Measurements from ENCODE around the gene RNU4-1. TPM values are rescaled to one million over a fixed set of nuclear protein-coding genes. Genes with fewer than 3 reads are reported as not detected.

The RNU4-1 gene
- polyA plus RNA-seq, 1 donor from 2014 or later: not detected

DNA sequence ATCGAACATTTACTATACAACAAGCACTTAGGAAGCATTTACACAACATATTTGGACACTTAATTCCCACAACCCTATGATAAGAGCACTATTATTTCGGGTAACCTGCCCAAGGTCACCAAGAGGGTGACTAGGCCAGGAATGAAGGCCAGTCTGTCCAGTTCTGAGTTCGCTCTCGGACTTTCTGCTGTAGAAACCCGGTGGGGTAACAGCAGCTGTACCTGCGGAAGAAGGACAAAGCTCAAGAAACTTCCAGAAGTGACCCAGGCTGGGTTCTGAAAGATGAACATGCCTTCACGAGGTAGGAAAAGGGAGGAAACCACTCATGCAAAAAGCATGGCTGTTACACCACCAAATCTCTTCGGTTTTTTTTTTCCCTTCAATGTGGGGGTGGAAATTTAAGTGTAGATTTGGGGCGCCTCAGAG, 23.8 kb upstream of the RNU4-1 start:
- Histone ChIP-seq H3K9ac (ENCODE audit: low read length) (peak overlapping the region; percentile 79), H3K36me3 (ENCODE audit: insufficient read depth, low read length) (no peaks in the 10 kb centered on the region), H4K20me1 (ENCODE audit: insufficient read depth) (no peaks in the 10 kb centered on the region), H3K27me3 (ENCODE audit: insufficient read depth, low read depth, low read length) (no peaks in the 10 kb centered on the region), H2AFZ (ENCODE audit: low read depth, low read length) (peak overlapping the region; percentile 48), H3K4me3 (ENCODE audit: low read length) (peak overlapping the region; percentile 66), H3K27ac (ENCODE audit: low read length) (peak overlapping the region; percentile 85), H3F3A (ENCODE audit: insufficient read depth, low read length, poor library complexity, severe bottlenecking) (no peaks in the 10 kb centered on the region), H3K79me2 (replicated peaks; ENCODE audit: insufficient read depth, low read length) (no peaks in the 10 kb centered on the region), H3K9me3 (ENCODE audit: low read length) (no peaks in the 10 kb centered on the region), H3K4me2 (ENCODE audit: low read length) (peak overlapping the region; percentile 72), H3K9me2 (ENCODE audit: insufficient read depth, low read length) (no peaks in the 10 kb centered on the region)
- TF ChIP-seq TAF1 (IDR thresholded peaks at IDR 0.05; ENCODE audit: low read depth): no peak
- no peak for TF ChIP-seq SMC3 (conservative IDR thresholded peaks at IDR 0.05; ENCODE audit: poor library complexity)
- no peak for TF ChIP-seq POLR2AphosphoS5 (IDR thresholded peaks at IDR 0.05)
- TF ChIP-seq MXI1 (conservative IDR thresholded peaks at IDR 0.05; ENCODE audit: poor library complexity, severe bottlenecking): no peak
- no peak for TF ChIP-seq EZH2 (IDR thresholded peaks at IDR 0.05; ENCODE audit: borderline replicate concordance, insufficient read depth, low read length, poor library complexity, severe bottlenecking)
- TF ChIP-seq, protein P1, sequence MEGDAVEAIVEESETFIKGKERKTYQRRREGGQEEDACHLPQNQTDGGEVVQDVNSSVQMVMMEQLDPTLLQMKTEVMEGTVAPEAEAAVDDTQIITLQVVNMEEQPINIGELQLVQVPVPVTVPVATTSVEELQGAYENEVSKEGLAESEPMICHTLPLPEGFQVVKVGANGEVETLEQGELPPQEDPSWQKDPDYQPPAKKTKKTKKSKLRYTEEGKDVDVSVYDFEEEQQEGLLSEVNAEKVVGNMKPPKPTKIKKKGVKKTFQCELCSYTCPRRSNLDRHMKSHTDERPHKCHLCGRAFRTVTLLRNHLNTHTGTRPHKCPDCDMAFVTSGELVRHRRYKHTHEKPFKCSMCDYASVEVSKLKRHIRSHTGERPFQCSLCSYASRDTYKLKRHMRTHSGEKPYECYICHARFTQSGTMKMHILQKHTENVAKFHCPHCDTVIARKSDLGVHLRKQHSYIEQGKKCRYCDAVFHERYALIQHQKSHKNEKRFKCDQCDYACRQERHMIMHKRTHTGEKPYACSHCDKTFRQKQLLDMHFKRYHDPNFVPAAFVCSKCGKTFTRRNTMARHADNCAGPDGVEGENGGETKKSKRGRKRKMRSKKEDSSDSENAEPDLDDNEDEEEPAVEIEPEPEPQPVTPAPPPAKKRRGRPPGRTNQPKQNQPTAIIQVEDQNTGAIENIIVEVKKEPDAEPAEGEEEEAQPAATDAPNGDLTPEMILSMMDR (IDR thresholded peaks at IDR 0.05; ENCODE audit: poor library complexity, severe bottlenecking): no peak

DNA sequence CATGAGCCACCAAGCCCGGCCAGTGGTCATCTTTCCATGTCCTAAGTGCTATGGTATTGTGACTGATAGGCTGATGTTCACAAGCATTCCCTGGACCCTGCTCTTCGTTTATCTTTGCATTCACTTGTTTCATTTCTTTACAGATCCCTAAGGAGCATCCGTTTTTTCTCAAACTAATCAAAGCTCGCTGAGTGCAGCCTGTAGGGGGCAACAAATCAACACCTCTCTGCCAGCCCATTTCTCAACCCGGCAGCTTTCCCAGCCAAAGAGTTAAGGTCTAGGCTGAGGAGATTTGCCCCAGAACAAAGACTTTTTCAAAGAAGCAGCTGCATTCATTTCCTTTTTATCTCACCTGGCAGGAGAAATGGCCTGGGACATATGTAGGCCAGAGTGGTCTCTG, 21.2 kb upstream of the RNU4-1 start:
- H3K4me3 ChIP-seq (ENCODE audit: low read length): no peak overlapping the region
- no peaks in the 10 kb centered on the region for H3F3A ChIP-seq (ENCODE audit: insufficient read depth, low read length, poor library complexity, severe bottlenecking)
- no peaks in the 10 kb centered on the region for H3K9me2 ChIP-seq (ENCODE audit: insufficient read depth, low read length)
- H3K4me2 ChIP-seq (ENCODE audit: low read length): no peak overlapping the region
- no peaks in the 10 kb centered on the region for H3K9me3 ChIP-seq (ENCODE audit: low read length)
- no peak overlapping the region for H3K27ac ChIP-seq (ENCODE audit: low read length)
- no peak overlapping the region for H2AFZ ChIP-seq (ENCODE audit: low read depth, low read length)
- no peaks in the 10 kb centered on the region for H3K36me3 ChIP-seq (ENCODE audit: insufficient read depth, low read length)
- no peak overlapping the region for H3K9ac ChIP-seq (ENCODE audit: low read length)
- H3K79me2 ChIP-seq (replicated peaks; ENCODE audit: insufficient read depth, low read length): no peaks in the 10 kb centered on the region
- H4K20me1 ChIP-seq (ENCODE audit: insufficient read depth): no peaks in the 10 kb centered on the region
- H3K27me3 ChIP-seq (ENCODE audit: insufficient read depth, low read depth, low read length): no peaks in the 10 kb centered on the region
- TF ChIP-seq, protein P2, sequence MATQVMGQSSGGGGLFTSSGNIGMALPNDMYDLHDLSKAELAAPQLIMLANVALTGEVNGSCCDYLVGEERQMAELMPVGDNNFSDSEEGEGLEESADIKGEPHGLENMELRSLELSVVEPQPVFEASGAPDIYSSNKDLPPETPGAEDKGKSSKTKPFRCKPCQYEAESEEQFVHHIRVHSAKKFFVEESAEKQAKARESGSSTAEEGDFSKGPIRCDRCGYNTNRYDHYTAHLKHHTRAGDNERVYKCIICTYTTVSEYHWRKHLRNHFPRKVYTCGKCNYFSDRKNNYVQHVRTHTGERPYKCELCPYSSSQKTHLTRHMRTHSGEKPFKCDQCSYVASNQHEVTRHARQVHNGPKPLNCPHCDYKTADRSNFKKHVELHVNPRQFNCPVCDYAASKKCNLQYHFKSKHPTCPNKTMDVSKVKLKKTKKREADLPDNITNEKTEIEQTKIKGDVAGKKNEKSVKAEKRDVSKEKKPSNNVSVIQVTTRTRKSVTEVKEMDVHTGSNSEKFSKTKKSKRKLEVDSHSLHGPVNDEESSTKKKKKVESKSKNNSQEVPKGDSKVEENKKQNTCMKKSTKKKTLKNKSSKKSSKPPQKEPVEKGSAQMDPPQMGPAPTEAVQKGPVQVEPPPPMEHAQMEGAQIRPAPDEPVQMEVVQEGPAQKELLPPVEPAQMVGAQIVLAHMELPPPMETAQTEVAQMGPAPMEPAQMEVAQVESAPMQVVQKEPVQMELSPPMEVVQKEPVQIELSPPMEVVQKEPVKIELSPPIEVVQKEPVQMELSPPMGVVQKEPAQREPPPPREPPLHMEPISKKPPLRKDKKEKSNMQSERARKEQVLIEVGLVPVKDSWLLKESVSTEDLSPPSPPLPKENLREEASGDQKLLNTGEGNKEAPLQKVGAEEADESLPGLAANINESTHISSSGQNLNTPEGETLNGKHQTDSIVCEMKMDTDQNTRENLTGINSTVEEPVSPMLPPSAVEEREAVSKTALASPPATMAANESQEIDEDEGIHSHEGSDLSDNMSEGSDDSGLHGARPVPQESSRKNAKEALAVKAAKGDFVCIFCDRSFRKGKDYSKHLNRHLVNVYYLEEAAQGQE (IDR thresholded peaks at IDR 0.05; ENCODE audit: borderline replicate concordance): no peak
- TF ChIP-seq, protein P1 (IDR thresholded peaks at IDR 0.05; ENCODE audit: poor library complexity, severe bottlenecking): peak; percentile 11
- TF ChIP-seq POLR2AphosphoS5 (IDR thresholded peaks at IDR 0.05) (no peak), EP300 (conservative IDR thresholded peaks at IDR 0.05; ENCODE audit: poor library complexity, severe bottlenecking) (no peak), TAF1 (IDR thresholded peaks at IDR 0.05; ENCODE audit: low read depth) (no peak), SMC3 (conservative IDR thresholded peaks at IDR 0.05; ENCODE audit: poor library complexity) (no peak)

Measured in neural cell (in vitro differentiated cells).